GM23248 (cell line): Measurements from ENCODE around the gene SNTN.

Experiments used
- EZH2 ChIP-seq: fragments of 200-600 bp; sonication (generic); IDR thresholded peaks from 2 replicates; pipeline ENCODE4 v1.6.1; 2018; ENCODE audit warnings: antibody characterized with exemption, mild to moderate bottlenecking; ENCODE audit not compliant: insufficient read depth, poor library complexity, severe bottlenecking
- EZH2phosphoT487 ChIP-seq: fragments of 200-600 bp; sonication (generic); IDR thresholded peaks from 2 replicates; pipeline ENCODE4 v1.6.1; 2018; ENCODE audit warnings: antibody characterized with exemption, moderate library complexity, mild to moderate bottlenecking, low read depth; ENCODE audit not compliant: insufficient read depth

DNA sequence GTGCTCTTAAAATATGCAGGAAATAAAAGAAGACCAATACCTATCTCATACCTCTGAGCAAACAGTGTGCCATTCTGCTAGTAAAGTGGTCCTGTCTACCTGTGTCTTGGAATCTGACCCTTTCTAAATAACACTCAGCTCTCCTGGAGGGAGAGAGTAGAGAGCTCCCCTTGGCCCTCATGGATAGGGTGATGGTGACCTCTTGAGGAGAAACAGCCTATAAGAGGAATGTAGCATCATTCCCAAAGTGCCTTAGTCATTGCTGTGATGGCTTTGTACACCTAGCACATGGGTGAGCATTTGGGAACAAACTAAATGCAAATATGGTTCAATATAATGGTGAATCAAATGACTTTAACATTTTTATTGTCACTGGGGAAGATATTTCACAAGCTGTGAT is 10.0 kb downstream of the SNTN start:
- TF ChIP-seq EZH2phosphoT487 = no peak
- no peak for TF ChIP-seq EZH2
